GM18951 (cell line): ENCODE results near the gene BET1L.
"Not testable (repeated sequence)": the region's sequence is repeated elsewhere in the genome, so short reads cannot be mapped to it uniquely, and the experiment has no call there.

Source experiments
- POLR2A ChIP-seq: IDR thresholded peaks from 4 replicates; pipeline ENCODE4 v1.6.1; 2011; ENCODE audit warnings: mild to moderate bottlenecking; ENCODE audit not compliant: insufficient read length, insufficient read depth; ENCODE audit errors: extremely low read depth
- in situ Hi-C: fragments of 300-500 bp; cut with MboI; formaldehyde crosslinking; loops from one replicate; pipeline ENCODE4 v1.12.0; 2022; ENCODE audit warnings: low sequenced_read_pairs, mixed read lengths, inconsistent platforms; ENCODE audit not compliant: unreplicated experiment

BET1L gene

DNA sequence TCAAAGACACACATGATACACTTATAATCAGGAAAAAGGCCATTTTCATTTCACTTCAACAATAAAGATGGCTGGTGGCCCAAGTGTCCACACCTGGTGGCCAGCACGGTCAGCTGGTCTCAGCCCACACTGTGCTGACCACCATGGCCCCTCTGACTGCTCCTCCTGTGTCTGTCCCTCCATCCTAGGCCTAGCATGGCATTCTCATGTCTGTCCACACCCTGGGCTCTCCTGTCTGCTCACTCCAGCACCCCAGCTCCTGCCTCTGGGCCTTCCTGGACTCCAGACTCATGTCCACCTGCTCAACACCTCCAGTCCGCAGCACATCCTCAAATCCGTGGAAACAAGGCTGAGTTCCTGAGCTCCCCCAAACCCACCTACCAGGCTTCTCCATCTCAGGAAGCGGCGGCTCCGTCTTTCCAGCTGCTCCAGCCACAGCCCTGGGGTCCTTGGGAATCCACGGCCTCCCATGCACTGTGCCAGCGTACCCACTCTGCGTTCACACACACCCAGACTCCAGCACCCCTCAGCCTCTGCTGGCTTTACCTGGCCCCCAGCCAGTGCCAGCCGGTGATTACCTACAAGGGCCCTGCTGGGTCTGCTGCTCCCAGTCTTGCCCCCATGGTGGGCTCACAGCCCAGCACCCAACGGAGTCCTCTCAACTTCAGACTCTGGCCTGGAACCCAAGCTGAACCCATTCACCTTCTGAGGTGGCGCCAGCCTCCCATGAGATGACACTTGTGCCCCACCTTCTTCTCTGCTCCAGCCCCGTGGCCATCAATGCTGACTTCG lies 15.0 kb upstream of the BET1L start:
- TF ChIP-seq POLR2A: no peak
- in situ Hi-C loops: no loop called here

DNA sequence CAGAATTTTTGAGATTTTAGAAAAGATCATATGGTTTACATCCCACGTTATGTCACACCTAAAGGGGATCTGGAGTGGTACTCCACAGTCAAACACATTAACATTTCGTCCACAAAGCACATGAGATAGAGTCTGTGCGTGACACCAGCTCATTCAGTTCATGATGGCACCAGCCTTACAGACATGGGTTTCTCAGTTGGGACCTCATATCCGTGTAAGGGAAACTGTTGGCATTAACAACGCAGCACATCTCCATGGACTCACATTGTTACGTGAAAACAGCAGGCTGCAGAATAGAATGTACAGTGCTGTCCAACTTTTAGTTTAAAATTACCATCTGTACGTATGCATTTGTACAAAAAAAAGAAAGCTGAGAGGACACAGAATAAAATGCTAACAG lies 14.3 kb upstream of the BET1L start:
- in situ Hi-C loops: no loop called here

DNA sequence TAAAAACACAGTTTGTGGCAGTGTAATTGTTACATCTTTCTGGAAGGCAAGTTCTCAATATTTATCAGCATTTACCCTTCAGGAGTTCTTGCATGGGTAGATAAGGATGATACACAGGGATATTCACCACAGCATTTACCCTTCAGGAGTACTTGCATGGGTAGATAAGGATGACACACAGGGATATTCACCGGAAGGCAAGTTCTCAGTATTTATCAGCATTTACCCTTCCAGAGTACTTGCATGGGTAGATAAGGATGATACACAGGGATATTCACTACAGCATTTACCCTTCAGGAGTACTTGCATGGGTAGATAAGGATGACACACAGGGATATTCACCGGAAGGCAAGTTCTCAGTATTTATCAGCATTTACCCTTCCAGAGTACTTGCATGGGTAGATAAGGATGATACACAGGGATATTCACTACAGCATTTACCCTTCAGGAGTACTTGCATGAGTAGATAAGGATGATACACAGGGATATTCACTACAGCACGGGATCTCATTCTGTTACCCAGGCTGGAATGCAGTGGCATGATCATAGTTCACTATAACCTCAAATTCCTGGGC lies 13.5 kb upstream of the BET1L start:
- in situ Hi-C loops: not testable (repeated sequence)

More for the DNA sequence above, 14.3 kb upstream of the BET1L start:
- TF ChIP-seq POLR2A: no peak

DNA sequence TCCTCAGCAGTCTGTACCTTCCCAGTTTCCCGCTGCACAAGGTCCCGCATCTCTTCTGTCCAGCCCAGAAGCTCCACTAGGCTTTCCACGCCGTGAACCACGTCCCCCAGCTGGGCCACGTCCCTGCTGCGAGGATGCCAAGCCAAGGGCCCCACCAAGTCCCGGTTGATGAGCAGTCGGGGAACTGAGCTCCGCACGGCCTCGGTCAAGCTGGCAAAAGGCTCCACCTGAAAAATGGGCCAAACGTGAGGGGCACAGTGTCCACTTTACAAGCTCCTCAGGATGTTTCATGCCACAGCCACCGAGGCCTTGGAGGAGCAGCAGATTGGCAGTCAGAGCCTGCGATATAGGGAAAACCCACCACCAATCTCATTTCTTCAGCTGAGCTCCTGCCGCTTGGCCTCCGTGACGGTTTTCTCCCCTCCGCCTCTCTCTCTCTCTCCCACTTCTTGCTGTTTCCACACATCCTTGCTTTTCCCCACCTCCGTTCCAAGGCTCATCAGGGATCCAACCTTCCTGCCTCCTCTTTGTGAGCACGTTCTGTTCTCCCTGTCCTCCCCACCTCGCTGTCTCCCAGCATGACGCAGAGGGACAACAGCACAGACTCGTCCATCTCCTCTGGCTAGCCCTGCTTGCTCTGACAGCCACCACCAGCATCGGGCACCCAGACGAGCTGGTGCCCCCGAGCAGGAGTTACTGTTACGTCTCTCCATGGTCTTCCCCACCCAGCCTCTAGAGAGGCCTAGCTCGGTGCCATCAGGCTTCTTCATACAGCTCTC lies 11.8 kb upstream of the BET1L start:
- no peak for TF ChIP-seq POLR2A
- in situ Hi-C loops: no loop called here

DNA sequence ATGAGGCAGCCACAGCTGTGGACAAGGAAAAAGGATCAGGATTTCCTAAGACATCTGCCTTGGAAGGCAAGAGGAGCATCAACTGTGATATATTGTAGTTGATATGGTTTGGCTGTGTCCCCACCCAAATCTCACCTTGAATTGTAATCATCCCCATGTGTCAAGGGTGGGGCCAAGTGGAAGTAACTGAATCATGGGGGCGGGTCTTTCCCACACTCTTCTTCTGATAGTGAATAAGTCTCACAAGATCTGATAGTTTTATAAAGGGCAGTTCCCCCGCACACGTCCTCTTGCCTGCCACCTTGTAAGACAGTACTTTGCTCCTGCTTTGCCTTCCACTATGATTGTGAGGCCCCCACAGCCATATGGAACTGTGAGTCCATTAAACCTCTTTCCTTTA lies 10.5 kb upstream of the BET1L start:
- TF ChIP-seq POLR2A: no peak
- in situ Hi-C loops: no loop called here

DNA sequence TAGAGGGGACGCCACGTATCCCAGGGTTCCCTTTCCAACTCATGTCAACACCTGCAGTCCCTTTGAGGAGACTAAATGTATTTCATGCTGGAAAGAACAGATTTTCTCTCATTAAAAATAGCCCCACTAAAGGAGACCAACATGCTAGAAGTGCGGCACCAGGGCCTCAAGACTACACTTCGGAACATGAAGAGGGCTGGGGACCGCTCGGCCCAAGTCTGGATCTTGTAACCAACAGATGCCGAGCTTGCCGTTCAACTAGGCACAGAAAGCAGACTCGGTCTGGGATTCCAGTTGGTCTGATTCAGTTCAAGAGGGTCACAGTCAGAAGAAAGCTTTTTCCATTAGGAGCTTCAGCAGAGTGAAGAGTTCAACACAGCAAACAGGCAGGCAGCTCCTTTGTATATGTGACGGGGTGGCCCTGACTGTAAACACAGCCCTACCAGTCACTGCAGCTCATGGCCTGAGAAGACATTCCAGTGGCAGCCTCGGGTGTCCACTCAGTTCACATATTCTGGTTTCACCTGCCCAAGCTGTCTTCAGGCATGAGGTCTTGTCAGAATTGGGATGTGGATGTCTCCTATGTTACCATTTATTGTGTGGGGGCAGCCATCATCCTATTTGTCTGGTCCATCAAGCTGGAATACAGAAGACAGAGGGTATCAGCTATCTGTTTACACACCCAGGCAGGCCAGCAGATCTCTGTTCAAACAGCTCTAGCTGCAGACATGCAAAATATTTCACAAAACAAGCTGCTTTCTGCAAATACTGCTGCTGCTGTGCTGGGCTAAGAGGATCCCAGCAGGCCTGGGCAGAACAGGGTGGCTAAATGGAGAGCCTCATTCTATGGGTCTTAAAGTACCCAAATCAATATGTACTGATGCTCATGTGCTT lies 9.1 kb upstream of the BET1L start:
- in situ Hi-C loops: no loop called here
- TF ChIP-seq POLR2A: no peak

DNA sequence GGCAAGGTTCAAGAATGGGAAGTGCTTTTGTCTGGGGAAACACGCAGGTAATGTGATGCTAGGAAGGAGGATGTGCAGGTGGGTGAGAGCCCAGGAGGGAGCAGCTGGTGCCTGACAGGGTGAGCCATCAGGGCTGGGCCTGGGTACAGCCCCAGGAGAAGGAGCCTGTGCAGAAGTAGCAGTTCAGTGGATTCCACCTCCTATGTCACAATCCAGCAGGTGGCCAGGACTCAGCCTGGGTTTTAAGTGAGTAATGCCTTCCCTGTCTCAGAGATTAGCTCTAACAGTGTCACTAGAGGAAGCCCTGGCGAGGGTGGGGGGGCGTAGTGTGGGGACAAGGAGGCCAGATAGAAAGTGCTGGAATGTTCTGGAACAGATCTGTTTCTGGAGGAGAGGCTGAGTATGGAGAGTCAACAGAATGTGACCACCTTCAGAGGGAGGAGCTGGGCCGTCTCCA lies 8.4 kb upstream of the BET1L start:
- no peak for TF ChIP-seq POLR2A
- in situ Hi-C loops: no loop called here

DNA sequence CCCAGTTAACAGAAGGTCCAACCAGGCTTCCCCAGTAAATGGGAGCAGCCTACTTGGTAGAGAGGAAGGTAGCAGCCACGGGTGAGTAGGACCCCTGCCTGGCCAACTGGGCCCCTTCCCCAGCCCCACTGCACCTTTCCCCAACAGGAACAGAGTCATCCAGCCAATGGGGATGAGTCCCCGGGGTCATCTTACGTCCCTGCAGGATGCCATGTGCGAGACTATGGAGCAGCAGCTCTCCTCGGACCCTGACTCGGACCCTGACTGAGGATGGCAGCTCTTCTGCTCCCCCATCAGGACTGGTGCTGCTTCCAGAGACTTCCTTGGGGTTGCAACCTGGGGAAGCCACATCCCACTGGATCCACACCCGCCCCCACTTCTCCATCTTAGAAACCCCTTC lies 6.9 kb upstream of the BET1L start:
- in situ Hi-C loops: no loop called here

DNA sequence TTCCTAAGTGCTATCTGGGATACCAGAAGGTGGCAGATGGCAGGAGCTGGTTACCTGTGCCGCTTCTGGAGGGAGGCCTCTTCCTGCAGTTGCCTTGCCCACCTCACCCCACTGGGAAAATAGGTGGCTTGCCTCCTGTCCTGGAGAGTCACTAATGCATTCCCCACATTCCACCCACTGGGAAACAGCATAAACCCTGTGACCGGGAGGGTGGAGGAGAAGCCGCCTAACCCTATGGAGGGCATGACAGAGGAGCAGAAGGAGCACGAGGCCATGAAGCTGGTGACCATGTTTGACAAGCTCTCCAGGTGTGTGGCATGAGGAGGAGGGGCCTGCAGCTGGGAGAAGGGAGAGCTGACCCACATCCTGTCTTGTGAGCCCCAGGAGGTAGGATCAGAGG lies 5.9 kb upstream of the BET1L start:
- in situ Hi-C loops: no loop called here
- no peak for TF ChIP-seq POLR2A

More for the DNA sequence above, 6.9 kb upstream of the BET1L start:
- no peak for TF ChIP-seq POLR2A

DNA sequence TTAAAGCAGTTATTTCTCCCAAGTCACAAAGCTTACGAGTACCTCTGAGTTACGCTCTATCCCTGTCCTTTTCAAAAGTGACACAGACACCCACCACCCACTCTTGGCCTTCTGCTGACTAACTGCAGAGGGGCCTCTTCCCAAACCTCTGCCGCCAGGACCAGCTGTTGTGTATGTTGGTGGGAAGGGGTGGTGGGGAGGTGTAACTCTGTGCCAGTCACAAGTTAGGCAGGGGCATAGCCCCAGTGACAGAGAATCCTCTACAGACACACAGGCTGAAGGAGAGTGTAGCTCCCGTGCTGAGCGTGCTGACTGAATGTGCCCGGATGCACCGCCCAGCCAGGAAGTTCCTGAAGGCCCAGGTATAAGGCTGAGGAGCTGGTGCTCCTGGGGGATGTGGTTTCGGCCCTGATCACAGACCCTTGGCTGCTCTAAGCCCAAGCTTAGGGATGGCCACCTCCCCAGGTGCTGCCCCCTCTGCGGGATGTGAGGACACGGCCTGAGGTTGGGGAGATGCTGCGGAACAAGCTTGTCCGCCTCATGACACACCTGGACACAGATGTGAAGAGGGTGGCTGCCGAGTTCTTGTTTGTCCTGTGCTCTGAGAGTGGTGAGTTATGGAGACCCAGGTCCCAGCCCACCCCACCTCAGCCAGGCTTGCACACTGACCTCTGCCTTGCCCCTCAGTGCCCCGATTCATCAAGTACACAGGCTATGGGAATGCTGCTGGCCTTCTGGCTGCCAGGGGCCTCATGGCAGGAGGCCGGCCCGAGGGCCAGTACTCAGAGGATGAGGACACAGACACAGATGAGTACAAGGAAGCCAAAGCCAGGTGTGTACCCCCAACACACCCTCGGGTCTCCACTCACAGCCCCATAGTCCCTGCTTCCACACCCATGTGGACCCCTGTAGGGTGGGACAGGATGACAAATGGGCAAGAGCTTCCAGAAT lies 5.2 kb upstream of the BET1L start:
- in situ Hi-C loops: no loop called here
- TF ChIP-seq POLR2A: no peak

DNA sequence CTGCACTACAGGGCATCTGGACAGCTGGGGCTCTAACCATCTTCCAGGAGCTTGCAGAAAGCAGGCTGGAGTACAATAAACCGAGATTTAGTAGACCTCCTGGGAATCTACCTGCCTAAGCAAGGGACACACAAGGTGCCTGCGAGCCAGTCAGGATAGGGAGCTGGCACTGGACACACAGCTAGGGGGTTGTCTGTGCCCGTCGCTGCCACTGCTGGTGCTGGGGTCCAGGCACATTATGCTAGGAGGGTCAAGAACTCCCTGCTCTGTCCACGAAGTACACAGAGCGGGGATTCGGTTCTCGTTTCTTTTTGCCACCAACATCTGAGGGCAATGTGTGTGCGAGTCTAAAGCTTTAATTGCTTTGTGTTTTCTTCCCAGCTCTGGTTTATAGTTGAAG lies 4.5 kb upstream of the BET1L start:
- in situ Hi-C loops: no loop called here
- no peak for TF ChIP-seq POLR2A

DNA sequence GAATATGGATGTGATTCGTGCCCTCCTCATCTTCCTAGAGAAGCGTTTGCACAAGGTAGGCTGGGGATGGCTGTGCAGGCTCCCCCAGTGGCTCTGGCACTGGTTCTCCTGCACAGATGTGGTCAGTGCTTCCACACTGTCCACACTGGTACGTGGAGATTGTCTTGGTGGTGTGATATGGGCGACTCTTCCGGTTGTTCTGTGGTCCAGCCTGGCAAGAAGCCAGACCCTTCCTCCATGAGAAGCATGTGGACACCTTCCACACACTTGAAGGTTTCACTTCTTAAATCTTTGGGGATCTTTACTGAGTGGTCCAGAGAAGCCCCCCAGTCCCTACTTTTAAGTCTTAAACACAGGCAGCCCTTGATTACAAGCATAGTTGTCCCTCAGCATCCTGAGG lies 4.1 kb upstream of the BET1L start:
- in situ Hi-C loops: no loop called here
- TF ChIP-seq POLR2A: no peak
